NCI-H510A (cell line): ENCODE measurements around the gene RBL1.
"Not testable (repeated sequence)": the region's sequence is repeated elsewhere in the genome, so short reads cannot be mapped to it uniquely, and the experiment has no call there.

Source experiments
- DNase-seq: peaks from one replicate; lab custom pipeline; 2025; lab: John Stamatoyannopoulos, UW

RBL1 gene

GRCh38 chr20:37075932-37076685, 19.7 kb downstream of the RBL1 start:
- no peak for DNase-seq

GRCh38 chr20:37072293-37073196, 23.3 kb downstream of the RBL1 start:
- DNase-seq, result no peak

- DNase-seq, result no peak
These were observed 24.3 kb downstream of the RBL1 start for GRCh38 chr20:37071481-37071911.

- not testable (repeated sequence) for DNase-seq
These were observed 26.2 kb downstream of the RBL1 start for GRCh38 chr20:37069563-37069962.

DNA sequence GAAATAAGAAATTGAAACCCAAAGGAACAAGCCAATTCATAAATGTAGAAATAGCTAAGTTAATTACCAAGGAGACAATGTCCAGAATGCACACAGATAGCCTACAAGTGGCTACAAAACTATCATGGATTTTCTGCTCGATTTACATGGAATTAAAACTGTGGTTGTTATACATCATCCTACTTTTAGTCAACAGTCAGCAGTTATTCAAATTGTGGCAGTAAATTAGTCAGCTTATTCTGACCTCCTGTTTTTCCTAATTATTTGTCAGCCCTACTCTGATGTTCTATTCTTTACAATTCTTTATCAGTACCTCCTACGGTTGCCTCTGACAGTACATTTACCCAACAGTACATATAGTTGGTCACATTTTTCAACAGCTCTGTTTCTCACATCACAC, 29.6 kb downstream of the RBL1 start:
- DNase-seq, result no peak

DNA sequence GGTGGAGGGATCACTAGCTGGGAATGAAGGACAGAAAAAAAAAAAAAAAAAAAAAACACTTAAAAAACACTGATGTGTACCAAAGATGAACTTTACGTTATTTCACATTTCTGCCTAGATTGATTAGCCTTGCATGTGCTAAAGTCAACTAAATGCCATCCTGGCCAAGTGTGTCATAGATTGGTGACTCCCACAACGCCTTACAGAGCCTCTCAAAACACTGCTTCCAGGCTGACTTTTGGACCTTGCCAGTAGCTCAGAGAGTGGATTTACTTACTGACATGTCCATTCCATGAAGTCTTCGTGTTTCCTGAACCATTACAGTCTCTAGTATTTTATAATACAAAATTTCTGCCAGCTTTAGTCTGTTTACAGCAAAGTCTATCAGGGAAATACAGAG, 40.5 kb downstream of the RBL1 start:
- DNase-seq, result no peak

DNA sequence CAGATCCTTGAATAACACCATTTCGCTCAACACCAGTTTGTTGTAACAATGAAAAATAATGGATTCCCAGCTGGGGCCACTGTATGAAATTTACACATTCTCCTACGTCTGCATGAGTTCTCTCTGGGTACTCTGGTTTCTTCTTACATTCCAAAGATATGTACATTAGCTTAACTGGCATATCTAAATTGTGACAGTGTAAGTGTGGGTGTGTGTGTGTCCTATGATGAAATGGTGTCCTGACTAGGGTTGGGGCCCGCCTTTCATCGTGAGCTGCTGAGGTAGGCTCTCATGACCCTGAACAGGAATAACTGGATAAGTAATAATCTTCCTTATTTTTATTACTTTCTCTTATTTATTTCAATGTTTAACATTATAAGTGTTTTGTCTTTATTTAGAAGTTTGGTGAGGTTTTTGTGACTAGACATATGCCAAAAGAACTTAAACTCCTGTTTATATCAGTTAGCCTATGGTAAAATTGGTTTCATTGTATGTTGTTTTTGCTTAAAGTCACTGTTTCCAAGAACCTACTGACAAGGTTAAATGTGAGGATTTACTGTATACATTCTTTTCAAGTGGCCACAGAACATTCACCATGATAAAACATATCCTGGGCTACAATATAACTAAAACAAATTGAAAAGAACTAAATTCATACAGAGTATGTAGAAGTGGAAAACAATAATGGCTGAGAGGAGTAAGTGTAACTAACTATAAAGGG, 42.4 kb downstream of the RBL1 start:
- DNase-seq, result no peak

DNA sequence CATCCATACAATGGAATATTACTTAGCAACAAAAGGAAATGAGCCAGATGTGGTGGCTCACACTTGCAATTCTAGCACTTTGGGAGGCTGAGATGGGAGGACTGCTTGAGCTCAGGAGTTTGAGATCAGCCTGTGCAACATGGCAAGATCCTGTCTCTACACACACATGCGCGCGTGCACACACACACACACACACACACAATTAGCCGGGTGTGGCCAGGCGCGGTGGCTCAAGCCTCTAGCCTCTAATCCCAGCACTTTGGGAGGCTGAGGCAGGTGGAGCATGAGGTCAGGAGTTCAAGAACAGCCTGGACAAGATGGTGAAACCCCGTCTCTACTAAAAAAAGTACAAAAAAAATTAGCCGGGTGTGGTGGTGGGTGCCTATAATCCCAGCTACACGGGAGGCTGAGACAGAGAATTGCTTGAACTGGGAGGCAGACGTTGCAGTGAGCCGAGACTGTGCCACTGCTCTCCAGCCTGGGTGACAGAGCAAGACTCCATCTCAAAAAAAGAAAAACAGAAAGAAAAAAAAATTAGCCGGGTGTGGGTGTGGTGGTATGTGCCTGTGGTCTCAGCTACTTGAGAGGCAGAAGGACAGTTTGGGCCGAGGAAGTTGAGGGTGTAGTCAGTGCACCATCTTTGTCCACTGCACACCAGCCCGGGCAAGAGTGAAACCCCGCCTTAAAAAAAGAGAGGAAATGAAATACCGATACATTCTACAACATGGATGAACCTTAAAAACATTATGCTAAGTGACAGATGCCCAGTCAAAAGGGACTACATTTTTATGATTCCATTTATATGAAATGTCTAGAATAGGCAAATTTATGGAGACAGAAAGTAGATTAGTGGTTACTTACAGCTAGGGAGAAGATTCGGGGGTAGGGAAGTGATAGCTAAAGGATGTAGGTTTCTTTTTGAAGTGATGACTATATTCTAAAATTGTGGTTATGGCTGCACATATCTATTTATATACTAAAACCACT, 52.5 kb downstream of the RBL1 start:
- DNase-seq, result no peak

DNA sequence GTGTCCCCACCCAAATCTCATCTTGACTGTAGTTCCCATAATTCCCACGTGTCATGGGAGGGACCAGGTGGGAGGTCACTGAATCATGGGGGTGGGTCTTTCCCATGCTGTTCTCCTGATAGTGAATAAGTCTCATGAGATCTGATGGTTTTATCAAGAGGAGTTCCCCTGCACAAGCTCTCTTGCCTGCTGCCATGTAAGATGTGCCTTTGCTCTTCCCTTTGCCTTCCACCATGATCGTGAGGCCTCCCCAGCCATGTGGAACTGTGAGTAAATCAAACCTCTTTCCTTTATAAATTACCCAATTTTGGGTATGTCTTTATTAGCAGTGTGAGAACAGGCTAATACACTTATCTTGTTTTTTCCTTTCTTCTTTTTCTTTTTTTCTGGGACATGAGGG, 56.4 kb downstream of the RBL1 start:
- DNase-seq, result not testable (repeated sequence)

GRCh38 chr20:37032077-37032476, 63.7 kb downstream of the RBL1 start:
- DNase-seq, result no peak

GRCh38 chr20:37020636-37021035, 75.2 kb downstream of the RBL1 start:
- no peak for DNase-seq

- not testable (repeated sequence) for DNase-seq
These were observed 83.2 kb downstream of the RBL1 start for GRCh38 chr20:37012631-37013030.

GRCh38 chr20:37011858-37012257, 83.9 kb downstream of the RBL1 start:
- not testable (repeated sequence) for DNase-seq

- DNase-seq, result no peak
These were observed 84.7 kb downstream of the RBL1 start for GRCh38 chr20:37011147-37011546.

- DNase-seq, result no peak
These were observed 87.7 kb downstream of the RBL1 start for GRCh38 chr20:37007898-37008649.

- DNase-seq, result not testable (repeated sequence)
These were observed 90.5 kb downstream of the RBL1 start for GRCh38 chr20:37005062-37005942.

GRCh38 chr20:37001634-37002033, 94.2 kb downstream of the RBL1 start:
- DNase-seq, result not testable (repeated sequence)

DNA sequence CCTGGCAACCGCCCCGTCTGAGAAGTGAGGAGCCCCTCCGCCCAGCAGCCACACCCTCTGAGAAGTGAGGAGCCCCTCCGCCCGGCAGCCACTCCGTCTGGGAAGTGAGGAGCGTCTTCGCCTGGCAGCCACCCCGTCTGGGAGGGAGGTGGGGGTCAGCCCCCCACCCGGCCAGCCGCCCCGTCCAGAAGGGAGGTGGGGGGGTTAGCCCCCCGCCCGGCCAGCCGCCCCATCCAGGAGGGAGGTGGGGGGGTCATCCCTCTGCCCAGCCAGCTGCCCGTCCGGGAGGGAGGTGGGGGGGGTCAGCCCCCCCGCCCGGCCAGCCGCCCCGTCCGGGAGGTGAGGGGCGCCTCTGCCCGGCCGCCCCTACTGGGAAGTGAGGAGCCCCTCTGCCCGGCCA, 95.6 kb downstream of the RBL1 start:
- DNase-seq, result not testable (repeated sequence)

GRCh38 chr20:36998652-36999051, 97.1 kb downstream of the RBL1 start:
- no peak for DNase-seq
